ENCODE measurements around the gene EPN3. TPM values are rescaled to one million over a fixed set of nuclear protein-coding genes. Genes with fewer than 3 reads are reported as not detected.
A peak's percentile ranks its signal among the peaks of the same experiment; 100 is the strongest.

EPN3 gene
- total and polyA plus RNA-seq, 11 donors, result 8.9 to 29.5 (median 12.6) TPM

DNA sequence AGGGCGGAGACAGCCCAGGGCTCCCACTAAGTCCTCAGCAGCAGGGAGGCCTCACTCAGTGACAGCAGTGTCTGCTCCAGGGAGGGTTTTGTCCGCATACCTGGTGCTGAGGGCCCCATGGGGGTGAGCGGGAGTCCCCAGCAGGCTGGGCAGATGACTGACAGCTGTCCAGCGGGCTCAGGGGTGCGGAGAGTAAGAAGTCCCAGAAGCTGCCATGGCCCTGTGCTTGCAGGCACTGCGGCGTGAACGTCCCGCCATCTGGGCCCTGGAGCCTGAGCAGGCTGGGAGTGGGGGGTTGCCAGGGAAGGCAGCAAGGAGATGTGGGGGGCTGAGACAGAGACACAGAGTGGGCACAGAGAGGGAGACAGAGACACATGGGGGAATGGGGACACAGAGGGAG, 48.1 kb downstream of the EPN3 start:
- Histone ChIP-seq H3K27ac (no peak overlapping the region), H3K27me3 (peaks cover 0 to 3% (median 0%) of the 10 kb centered on the region in 9 donors), H3K4me3 (no peak overlapping the region), H3K9me3 (no peaks in the 10 kb centered on the region), H3K4me1 (peaks cover 0 to 26% (median 0%) of the 10 kb centered on the region in 12 donors), H3K36me3 (no peaks in the 10 kb centered on the region)
- TF ChIP-seq, protein P1, sequence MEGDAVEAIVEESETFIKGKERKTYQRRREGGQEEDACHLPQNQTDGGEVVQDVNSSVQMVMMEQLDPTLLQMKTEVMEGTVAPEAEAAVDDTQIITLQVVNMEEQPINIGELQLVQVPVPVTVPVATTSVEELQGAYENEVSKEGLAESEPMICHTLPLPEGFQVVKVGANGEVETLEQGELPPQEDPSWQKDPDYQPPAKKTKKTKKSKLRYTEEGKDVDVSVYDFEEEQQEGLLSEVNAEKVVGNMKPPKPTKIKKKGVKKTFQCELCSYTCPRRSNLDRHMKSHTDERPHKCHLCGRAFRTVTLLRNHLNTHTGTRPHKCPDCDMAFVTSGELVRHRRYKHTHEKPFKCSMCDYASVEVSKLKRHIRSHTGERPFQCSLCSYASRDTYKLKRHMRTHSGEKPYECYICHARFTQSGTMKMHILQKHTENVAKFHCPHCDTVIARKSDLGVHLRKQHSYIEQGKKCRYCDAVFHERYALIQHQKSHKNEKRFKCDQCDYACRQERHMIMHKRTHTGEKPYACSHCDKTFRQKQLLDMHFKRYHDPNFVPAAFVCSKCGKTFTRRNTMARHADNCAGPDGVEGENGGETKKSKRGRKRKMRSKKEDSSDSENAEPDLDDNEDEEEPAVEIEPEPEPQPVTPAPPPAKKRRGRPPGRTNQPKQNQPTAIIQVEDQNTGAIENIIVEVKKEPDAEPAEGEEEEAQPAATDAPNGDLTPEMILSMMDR (IDR thresholded peaks at IDR 0.05), result no peak
- no peak for TF ChIP-seq POLR2A (IDR thresholded peaks at IDR 0.05)
- no peak for ATAC-seq
- DNase-seq, result no peak
- 90 to 95% (median 93%) methylated on average over 9 of the region's 9 CpGs for WGBS, 4 donors
- intact Hi-C loops (cut with DNase I), result no loop called here

DNA sequence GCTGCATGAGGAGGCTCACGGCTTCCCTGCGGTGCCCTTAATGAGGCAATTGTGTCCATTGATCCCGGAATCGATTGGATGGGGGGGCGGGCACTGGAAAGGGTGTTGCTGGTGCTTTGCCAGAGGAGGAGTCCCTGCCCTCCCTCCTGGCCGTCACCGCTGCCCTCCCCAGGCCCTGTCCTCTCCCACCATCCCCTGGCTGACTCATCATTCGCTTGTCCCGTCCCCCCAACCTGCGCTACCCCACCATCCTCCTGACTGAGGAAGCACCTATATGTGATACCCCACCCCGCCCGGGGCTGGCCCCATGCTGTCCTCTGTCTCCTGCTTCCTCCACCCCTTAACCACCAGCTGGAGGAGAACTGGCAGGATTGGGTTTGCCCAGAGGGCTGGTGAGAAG, 48.8 kb downstream of the EPN3 start:
- peaks cover 0 to 3% (median 0%) of the 10 kb centered on the region in 9 donors for H3K27me3 ChIP-seq
- no peak for DNase-seq
- no peaks in the 10 kb centered on the region for H3K9me3 ChIP-seq
- ATAC-seq, result no peak
- H3K36me3 ChIP-seq, result no peaks in the 10 kb centered on the region
- intact Hi-C loops (cut with DNase I), result no loop called here
- H3K4me1 ChIP-seq, result peaks cover 0 to 26% (median 0%) of the 10 kb centered on the region in 12 donors
- H3K27ac ChIP-seq, result no peak overlapping the region
- TF ChIP-seq POLR2A (IDR thresholded peaks at IDR 0.05), result no peak
- TF ChIP-seq, protein P1 (IDR thresholded peaks at IDR 0.05), result no peak
- no peak overlapping the region for H3K4me3 ChIP-seq
- 87 to 97% (median 96%) methylated on average over 12 of the region's 12 CpGs for WGBS, 4 donors

DNA sequence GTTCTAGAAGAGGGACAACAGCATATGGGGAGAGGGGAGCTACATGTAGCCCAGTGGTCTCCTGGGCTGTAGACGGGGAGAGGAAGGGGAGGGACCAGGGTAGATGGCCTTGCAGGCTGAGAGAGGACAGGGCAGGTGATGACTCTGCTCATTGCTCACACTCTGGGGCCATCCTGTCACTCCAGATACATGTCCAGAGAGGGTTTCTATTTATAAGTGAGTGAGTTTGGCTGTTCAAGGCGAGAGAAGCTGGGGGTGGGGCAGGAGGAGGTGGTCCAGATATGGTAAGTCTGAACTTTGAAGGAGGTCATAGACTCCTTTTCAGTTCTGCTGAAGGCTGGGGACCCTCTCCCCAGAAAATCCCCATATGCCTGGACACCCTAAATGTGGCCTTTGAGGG, 50.2 kb downstream of the EPN3 start:
- ATAC-seq (peak; percentile 70 to 77 (median 74)), DNase-seq (peak in 4 of 5 donors; percentile 41 to 71 (median 57))
- Histone ChIP-seq H3K27ac (peak overlapping the region in 8 of 12 donors; percentile 27 to 78 (median 70)), H3K27me3 (peaks cover 0 to 3% (median 0%) of the 10 kb centered on the region in 9 donors), H3K36me3 (no peaks in the 10 kb centered on the region), H3K4me1 (peaks cover 0 to 33% (median 0%) of the 10 kb centered on the region in 12 donors), H3K4me3 (no peak overlapping the region), H3K9me3 (no peaks in the 10 kb centered on the region)
- TF ChIP-seq, protein P1 (IDR thresholded peaks at IDR 0.05), result no peak
- TF ChIP-seq POLR2A (IDR thresholded peaks at IDR 0.05), result no peak
- intact Hi-C loops (cut with DNase I), result no loop called here
- WGBS, 4 donors, result 55 to 66% (median 58%) methylated on average over 2 of the region's 2 CpGs

DNA sequence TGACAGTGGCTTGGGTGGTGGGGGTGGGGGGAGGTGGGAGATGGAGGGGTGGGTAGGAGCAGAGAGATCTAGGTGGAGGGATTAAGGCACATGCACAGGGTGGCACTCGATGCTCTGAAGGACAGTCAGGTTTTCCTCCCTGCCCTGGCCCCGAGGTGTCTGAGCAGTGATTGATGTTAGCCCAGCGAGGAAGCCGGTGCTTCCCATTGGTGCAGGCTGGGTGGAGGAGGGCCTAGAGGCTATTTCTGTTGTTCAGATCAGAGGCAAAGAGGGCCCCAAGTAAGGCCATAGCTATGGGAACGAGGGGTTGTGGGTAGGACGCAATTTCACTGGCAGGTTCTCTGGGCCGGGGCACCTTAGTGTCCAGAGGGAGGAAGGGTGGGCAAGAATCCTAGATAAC, 51.1 kb downstream of the EPN3 start:
- WGBS, 4 donors, result 37 to 53% (median 45%) methylated on average over 7 of the region's 7 CpGs
- intact Hi-C loops (cut with DNase I), result no loop called here
- ATAC-seq (peak; percentile 63 to 91 (median 78)), DNase-seq (peak in 4 of 5 donors; percentile 54 to 76 (median 66))
- TF ChIP-seq POLR2A (IDR thresholded peaks at IDR 0.05), result no peak
- TF ChIP-seq, protein P1 (IDR thresholded peaks at IDR 0.05), result no peak
- Histone ChIP-seq H3K9me3 (no peaks in the 10 kb centered on the region), H3K4me1 (peaks cover 0 to 38% (median 3%) of the 10 kb centered on the region in 12 donors), H3K27me3 (peaks cover 0 to 3% (median 0%) of the 10 kb centered on the region in 9 donors), H3K36me3 (no peaks in the 10 kb centered on the region), H3K27ac (peak overlapping the region in 9 of 12 donors; percentile 27 to 78 (median 69)), H3K4me3 (peak overlapping the region in 1 of 12 donors; percentile 23)

All from heart left ventricle (tissue), 16 donors.